GM12878 (cell line): ENCODE measurements around the gene HINT3. TPM values are rescaled to one million over a fixed set of nuclear protein-coding genes. Genes with fewer than 3 reads are reported as not detected.

Experiments used
- ATAC-seq: fragments of 200-7000 bp; cut with Tn5 transposase; 3 replicates; pipeline ENCODE4 v1.9.1; 2020; ENCODE audit warnings: mild to moderate bottlenecking, moderate library complexity
- BruUV-seq: library from RNA; stranded (reverse); fragments of 400-500 nt; replicated peaks from 2 replicates; lab custom pipeline; 2021; lab: Mats Ljungman, UMichigan
- CTCF ChIA-PET: fragments of 300-600 bp; sonication (Branson Sonifier 250); formaldehyde crosslinking; extraction: SDS; loops from one replicate; lab custom pipeline; 2021; ENCODE audit warnings: inconsistent platforms; lab: Yijun Ruan, JAX
- POLR2A ChIA-PET: fragments of 350-600 bp; formaldehyde crosslinking; extraction: SDS; loops from one replicate; lab custom pipeline; 2021; ENCODE audit warnings: inconsistent platforms; lab: Charles Lee
- RAD21 ChIA-PET: fragments of 300-600 bp; sonication (Branson Sonifier 250); formaldehyde crosslinking; loops from one replicate; lab custom pipeline; 2023; ENCODE audit warnings: antibody characterized with exemption; ENCODE audit not compliant: unreplicated experiment; lab: Charles Lee
- SMC1A ChIA-PET: fragments of 300-600 bp; sonication (Branson Sonifier 250); formaldehyde crosslinking; loops from one replicate; lab custom pipeline; 2023; ENCODE audit not compliant: unreplicated experiment, uncharacterized antibody; lab: Charles Lee
- DNase-seq: peaks from one replicate; pipeline ENCODE4 v3.0.0-alpha.2; 2011; ENCODE audit warnings: low read depth, low spot score
- FAIRE-seq: peaks from 3 replicates; lab custom pipeline; 2011; peaks lifted over from hg19 to GRCh38; lab: Jason Lieb, UNC
- H2AFZ ChIP-seq: 2 replicates; pipeline ENCODE4 v1.6.0; 2011; ENCODE audit warnings: low read depth, low read length, control low read depth; ENCODE audit not compliant: control insufficient read depth
- H3K27ac ChIP-seq: 2 replicates; pipeline ENCODE4 v1.5.1; 2011; ENCODE audit warnings: control low read depth; ENCODE audit not compliant: control insufficient read depth, insufficient read depth
- H3K27me3 ChIP-seq, 2 experiments: replicated peaks in 1 of 2; 2 replicates each; pipeline versions ENCODE4 v1.6.0 to v1.6.1; 2011; ENCODE audit warnings: low read length in 1 of 2; ENCODE audit not compliant: control insufficient read depth in 2 of 2, insufficient read depth in 2 of 2
- H3K36me3 ChIP-seq, 2 experiments: 2 replicates each; pipeline ENCODE4 v1.5.1; 2011; ENCODE audit warnings: low read length in 1 of 2; ENCODE audit not compliant: control insufficient read depth in 2 of 2, insufficient read depth in 2 of 2
- H3K4me1 ChIP-seq: 2 replicates; pipeline ENCODE4 v1.6.1; 2011; ENCODE audit warnings: mild to moderate bottlenecking, low read length, moderate library complexity, mixed read lengths; ENCODE audit not compliant: control insufficient read depth, insufficient read depth
- H3K4me2 ChIP-seq: 2 replicates; pipeline ENCODE4 v1.6.0; 2011; ENCODE audit warnings: control low read depth; ENCODE audit not compliant: control insufficient read depth, insufficient read depth
- H3K4me3 ChIP-seq: fragments of 200-600 bp; sonication (generic); 2 replicates; pipeline ENCODE4 v1.5.1; 2016
- H3K79me2 ChIP-seq: 2 replicates; pipeline ENCODE4 v1.6.0; 2011; ENCODE audit warnings: low read length; ENCODE audit not compliant: control insufficient read depth, insufficient read depth
- H3K9ac ChIP-seq: 2 replicates; pipeline ENCODE4 v1.8.0; 2011; ENCODE audit warnings: low read length, control low read depth, mixed read lengths; ENCODE audit not compliant: control insufficient read depth, insufficient read depth
- H3K9me3 ChIP-seq: replicated peaks from 3 replicates; pipeline ENCODE4 v1.5.1; 2011; ENCODE audit warnings: mild to moderate bottlenecking, low read length; ENCODE audit not compliant: control insufficient read depth, insufficient read depth
- H4K20me1 ChIP-seq: 2 replicates; pipeline ENCODE4 v1.6.0; 2011; ENCODE audit not compliant: control insufficient read depth, insufficient read depth
- CHD2 ChIP-seq: IDR thresholded peaks from 2 replicates; pipeline ENCODE4 v1.6.1; 2011; ENCODE audit warnings: low read depth, low read length, improper control_type of control experiment, borderline replicate concordance
- DPF2 ChIP-seq: fragments of 450-650 bp; IDR thresholded peaks from 2 replicates; pipeline ENCODE4 v1.6.1; 2017; ENCODE audit warnings: mild to moderate bottlenecking
- HDAC6 ChIP-seq: fragments of 200-600 bp; sonication (generic); IDR thresholded peaks from one replicate; pipeline ENCODE4 v1.8.0; 2017; ENCODE audit warnings: antibody characterized with exemption; ENCODE audit not compliant: unreplicated experiment
- JUNB ChIP-seq: IDR thresholded peaks from 2 replicates; pipeline ENCODE4 v1.6.1; 2016; ENCODE audit warnings: antibody characterized with exemption, mild to moderate bottlenecking
- JUND ChIP-seq: IDR thresholded peaks from 2 replicates; pipeline ENCODE4 v1.6.1; 2012; ENCODE audit warnings: low read depth, mild to moderate bottlenecking, low read length, improper control_type of control experiment, moderate library complexity
- MTA3 ChIP-seq: IDR thresholded peaks from 2 replicates; pipeline ENCODE4 v1.6.1; 2012; ENCODE audit warnings: low read length, inconsistent platforms, borderline replicate concordance
- NKRF ChIP-seq: fragments of 450-650 bp; conservative IDR thresholded peaks from 2 replicates; pipeline ENCODE4 v1.6.1; 2017; ENCODE audit warnings: mild to moderate bottlenecking, moderate library complexity
- RBBP5 ChIP-seq: fragments of 200-600 bp; sonication (generic); conservative IDR thresholded peaks from 2 replicates; pipeline ENCODE4 v1.6.1; 2016
- RCOR1 ChIP-seq: conservative IDR thresholded peaks from 2 replicates; pipeline ENCODE4 v1.6.1; 2012; ENCODE audit warnings: low read depth, low read length, improper control_type of control experiment
- RUNX3 ChIP-seq: IDR thresholded peaks from 2 replicates; pipeline ENCODE4 v1.6.1; 2012; ENCODE audit warnings: low read length, inconsistent platforms
- SREBF1 ChIP-seq: IDR thresholded peaks from 2 replicates; pipeline ENCODE4 v1.6.1; 2012; ENCODE audit warnings: mild to moderate bottlenecking, low read length
- STAT1 ChIP-seq: fragments of 450-650 bp; conservative IDR thresholded peaks from 2 replicates; pipeline ENCODE4 v1.6.1; 2014; ENCODE audit warnings: antibody characterized with exemption, mild to moderate bottlenecking
- USF1 ChIP-seq: IDR thresholded peaks from 2 replicates; pipeline ENCODE4 v1.6.1; 2011; ENCODE audit warnings: borderline replicate concordance, low read depth, mild to moderate bottlenecking, moderate library complexity, mixed read lengths, low read length; ENCODE audit not compliant: insufficient read depth; ENCODE audit errors: extremely low read length
- USF2 ChIP-seq: IDR thresholded peaks from 2 replicates; pipeline ENCODE4 v1.6.1; 2011; ENCODE audit warnings: low read depth, low read length, improper control_type of control experiment, borderline replicate concordance
- ZBED1 ChIP-seq: IDR thresholded peaks from 2 replicates; pipeline ENCODE4 v1.6.1; 2016; ENCODE audit warnings: borderline replicate concordance
- ZBTB4 ChIP-seq: fragments of 450-650 bp; formaldehyde crosslinking; IDR thresholded peaks from 2 replicates; pipeline ENCODE4 v1.4.0; 2022; ENCODE audit warnings: mild to moderate bottlenecking, moderate library complexity
- WGBS: methylation state at CpG from one replicate; pipeline ENCODE4 v1.1.6; 2016; ENCODE audit warnings: low lambda C conversion rate; ENCODE audit not compliant: insufficient replicate concordance, insufficient coverage; ENCODE audit errors: missing lambda C conversion rate; 5-methylcytosine and 5-hydroxymethylcytosine counted together
- in situ Hi-C: fragments of 300-500 bp; cut with MboI; formaldehyde crosslinking; loops from 9 replicates; pipeline ENCODE4 v1.14.3; 2018; ENCODE audit warnings: mixed read lengths
- intact Hi-C: fragments of 100-400 bp; cut with micrococcal nuclease; formaldehyde crosslinking; loops from one replicate; pipeline ENCODE4 v1.14.2; 2022; ENCODE audit not compliant: unreplicated experiment
- polyA plus RNA-seq, 11 experiments: library from polyadenylated mRNA; depleted of rRNA in 4 of 11; unstranded in 6 of 11; stranded (reverse) in 5 of 11; fragments of >200 nt; fragmentation: Nextera tagmentation in 4 of 11; fragmentation: Illumina TruSeq in 1 of 11; extraction: Ambion mirVana in 4 of 11; extraction: Trizol in 1 of 11; gene quantifications; 1 replicate in 1 of 11; 2 replicates in 10 of 11; pipeline versions ENCODE4 v1.2.1 to v1.2.3, GENCODE V29; 2011 to 2016; ENCODE audit warnings: inconsistent platforms in 2 of 11, missing spikeins in 2 of 11, low read depth in 1 of 11
- total RNA-seq, 4 experiments: library from RNA; depleted of rRNA in 3 of 4; stranded (reverse); fragments of >200 nt in 3 of 4; fragmentation: Illumina TruSeq in 1 of 4; extraction: Trizol in 1 of 4; gene quantifications; 2 replicates each; pipeline versions ENCODE4 v1.2.1 to v1.2.3, GENCODE V29; 2013 to 2021

HINT3 gene
- total and polyA plus RNA-seq, 10 of the 15 experiments (the other 5 are each of a cell fraction or from before 2014, with no cell fraction given) = 0.72 to 9.1 (median 5.4) TPM

- H2AFZ ChIP-seq = peak overlapping the region; percentile 47
- H3K4me1 ChIP-seq = peaks cover 8% of the 10 kb centered on the region
- no peaks in the 10 kb centered on the region for H3K9me3 ChIP-seq
- no peaks in the 10 kb centered on the region for H4K20me1 ChIP-seq
- peaks cover 8 to 25% of the 10 kb centered on the region in 2 experiments for H3K36me3 ChIP-seq
- peaks cover 18% of the 10 kb centered on the region for H3K79me2 ChIP-seq
- peak overlapping the region; percentile 62 for H3K4me3 ChIP-seq
- RAD21 ChIA-PET = interaction anchor here (0.7 to 4.0 kb wide), 14 partner anchors 9 to 138 kb away, joined by 3 to 25 read pairs (median 5); partner anchors contain the start of genes HINT3, NCOA7 and TRMT11
- CTCF ChIA-PET = interaction anchor here (0.5 to 14.8 kb wide), 19 partner anchors 9 to 1348 kb away, joined by 3 to 153 read pairs (median 5); partner anchors contain the start of genes HINT3, RNF146 and TRMT11
- H3K27me3 ChIP-seq = no peaks in the 10 kb centered on the region
- FAIRE-seq = peak; percentile 96
- H3K9ac ChIP-seq = peak overlapping the region; percentile 72
- peak; percentile 93 for DNase-seq
- peak; percentile 94 for ATAC-seq
- in situ Hi-C loops (no loop called here), intact Hi-C loops (loop anchor here (1.0 kb wide), 1 partner anchor 9 kb away; no protein-coding TSS in a partner anchor)
- H3K27ac ChIP-seq = peak overlapping the region; percentile 96
- no TSS peak for BruUV-seq
- WGBS = 8% methylated on average over 12 of the region's 13 CpGs
- SMC1A ChIA-PET = interaction anchor here (0.7 to 5.7 kb wide), 21 partner anchors 8 to 151 kb away, joined by 3 to 41 read pairs (median 4); partner anchors contain the start of genes HINT3 and NCOA7
- POLR2A ChIA-PET = interaction anchor here (0.7 to 3.0 kb wide), 14 partner anchors 8 to 138 kb away, joined by 3 to 17 read pairs (median 3); partner anchors contain the start of genes HINT3, NCOA7 and TRMT11
- peak overlapping the region; percentile 88 for H3K4me2 ChIP-seq
- no peak for TF ChIP-seq STAT1
- no peak for TF ChIP-seq DPF2
- no peak for TF ChIP-seq RCOR1
- peak; percentile 66 for TF ChIP-seq RUNX3
- TF ChIP-seq ZBTB4 (CRISPR knock-in tag) = no peak
- no peak for TF ChIP-seq ZBED1
- TF ChIP-seq MTA3 = peak; percentile 53; the same call in 1 of the 2 replicates
- no peak for TF ChIP-seq HDAC6
- TF ChIP-seq CHD2 = no peak
- TF ChIP-seq USF1 = no peak
- no peak for TF ChIP-seq NKRF
- no peak for TF ChIP-seq USF2
- no peak for TF ChIP-seq RBBP5
- TF ChIP-seq JUND = no peak
- TF ChIP-seq SREBF1 = no peak
- TF ChIP-seq JUNB = no peak; the same call in 1 of the 2 replicates
Observed at GRCh38 chr6:125918681-125919566, 37.6 kb upstream of the HINT3 start.
